Epithelial cell of proximal tubule (primary cell): ENCODE measurements around the gene ITGB2. TPM values are rescaled to one million over a fixed set of nuclear protein-coding genes. Genes with fewer than 3 reads are reported as not detected.

Experiments used
- DNase-seq: peaks from one replicate; pipeline ENCODE4 v3.0.0-alpha.2; 2011; ENCODE audit warnings: low read depth
- H3K4me3 ChIP-seq: 2 replicates; pipeline ENCODE4 v1.5.1; 2011; ENCODE audit warnings: low read depth, mild to moderate bottlenecking, low read length
- CTCF ChIP-seq: conservative IDR thresholded peaks from 2 replicates; pipeline ENCODE4 v1.5.1; 2012; ENCODE audit warnings: low read depth, mild to moderate bottlenecking, low read length
- total RNA-seq: library from RNA; depleted of rRNA; stranded (reverse); fragments of >200 nt; gene quantifications from 2 replicates; pipeline ENCODE4 v1.2.3, GENCODE V29; 2015

ITGB2 gene
- total RNA-seq, 1 donor from 2014 or later, result 3.0 TPM

GRCh38 chr21:44849616-44850130 is 71.0 kb downstream of the ITGB2 start:
- no peak for TF ChIP-seq CTCF
- no peak overlapping the region for H3K4me3 ChIP-seq
- no peak for DNase-seq

DNA sequence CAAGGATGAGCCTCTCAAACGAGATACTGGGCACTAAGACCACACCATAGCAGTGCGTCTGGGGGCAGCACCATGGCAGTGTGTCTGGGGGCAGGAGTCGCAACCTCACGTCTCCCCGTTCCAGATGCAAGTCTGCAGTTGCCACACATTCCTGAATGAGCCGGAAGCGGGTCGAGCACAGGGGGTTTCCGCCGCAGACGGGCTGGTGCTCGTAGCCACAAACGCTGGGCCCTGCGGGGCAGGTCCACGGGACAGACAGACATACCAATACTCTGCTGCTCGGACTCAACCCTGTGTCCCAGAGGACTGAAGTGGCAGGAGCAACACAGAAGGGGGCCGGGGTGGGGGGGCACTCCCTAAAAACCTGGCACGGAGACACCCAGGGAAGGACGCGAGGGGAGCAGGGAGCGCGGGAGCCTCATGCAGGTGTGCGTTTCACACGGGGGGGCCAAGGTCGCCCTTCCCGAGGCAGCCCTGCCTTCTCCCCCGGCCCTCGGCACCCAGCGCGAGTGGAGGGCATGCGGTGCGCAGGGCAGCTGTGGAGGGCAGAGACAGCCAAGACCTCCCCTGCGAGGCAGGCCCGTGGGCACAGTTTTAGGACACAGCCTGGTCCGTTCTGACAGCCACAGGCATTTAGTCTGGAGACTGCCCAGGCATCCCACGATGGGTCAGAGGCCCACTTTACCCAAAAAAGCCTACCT is 71.7 kb downstream of the ITGB2 start:
- DNase-seq, result no peak
- TF ChIP-seq CTCF, result no peak
- H3K4me3 ChIP-seq, result no peak overlapping the region

- TF ChIP-seq CTCF, result no peak
- no peak for DNase-seq
- H3K4me3 ChIP-seq, result no peak overlapping the region
Observed at GRCh38 chr21:44847261-44848056, 73.2 kb downstream of the ITGB2 start.

DNA sequence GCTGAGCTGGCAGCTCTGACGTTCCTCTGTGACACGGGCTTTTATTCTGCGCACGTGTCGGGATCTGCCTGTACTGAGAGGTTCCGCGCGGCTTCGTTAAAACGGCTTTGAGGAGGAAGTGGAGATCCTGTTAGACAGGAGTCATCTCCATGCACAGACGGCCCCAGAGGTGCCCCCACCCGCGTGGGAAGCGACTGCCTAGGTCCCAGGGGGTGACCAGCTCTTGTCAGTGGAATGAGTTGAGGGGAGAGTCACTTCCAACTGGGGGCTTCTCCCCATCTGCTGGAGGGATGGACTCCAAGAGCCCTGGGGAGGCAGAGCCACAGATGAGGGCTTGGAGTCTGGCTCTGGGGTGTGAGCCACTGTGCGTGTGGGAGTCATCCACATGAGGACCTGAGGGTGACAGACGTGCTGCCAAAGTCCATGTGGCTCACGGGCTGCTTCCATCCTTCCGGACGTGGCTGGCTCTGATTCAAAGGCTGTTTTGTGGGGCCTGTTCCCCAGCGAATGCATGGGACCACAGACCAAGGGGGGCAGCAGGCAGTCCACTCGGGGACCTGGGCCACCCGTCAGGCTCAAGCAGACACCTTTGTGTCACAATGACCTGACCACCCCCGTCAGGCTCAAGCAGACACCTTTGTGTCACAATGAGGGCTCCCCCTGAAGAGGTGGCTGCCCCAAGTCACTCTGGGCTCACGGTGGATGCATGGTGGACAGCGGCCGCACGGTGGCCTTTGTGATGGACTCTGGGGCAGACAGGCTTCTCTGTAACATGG is 74.0 kb downstream of the ITGB2 start:
- peak; percentile 10 for DNase-seq
- no peak overlapping the region for H3K4me3 ChIP-seq
- TF ChIP-seq CTCF, result no peak

DNA sequence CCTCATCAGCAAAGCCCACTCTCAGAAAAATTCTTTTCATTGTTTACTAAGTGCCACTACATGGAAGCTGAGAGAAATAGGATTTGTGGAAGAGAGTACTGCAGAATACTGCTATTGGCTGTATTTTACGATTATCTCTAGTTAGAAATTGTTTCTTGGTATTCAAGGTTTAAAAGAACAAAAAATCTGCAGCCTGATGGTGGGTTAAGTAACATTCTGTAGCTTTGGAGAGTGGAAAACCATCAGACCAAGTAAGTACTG is 74.5 kb downstream of the ITGB2 start:
- TF ChIP-seq CTCF, result no peak
- H3K4me3 ChIP-seq, result peak overlapping the region; percentile 46
- DNase-seq, result no peak

DNA sequence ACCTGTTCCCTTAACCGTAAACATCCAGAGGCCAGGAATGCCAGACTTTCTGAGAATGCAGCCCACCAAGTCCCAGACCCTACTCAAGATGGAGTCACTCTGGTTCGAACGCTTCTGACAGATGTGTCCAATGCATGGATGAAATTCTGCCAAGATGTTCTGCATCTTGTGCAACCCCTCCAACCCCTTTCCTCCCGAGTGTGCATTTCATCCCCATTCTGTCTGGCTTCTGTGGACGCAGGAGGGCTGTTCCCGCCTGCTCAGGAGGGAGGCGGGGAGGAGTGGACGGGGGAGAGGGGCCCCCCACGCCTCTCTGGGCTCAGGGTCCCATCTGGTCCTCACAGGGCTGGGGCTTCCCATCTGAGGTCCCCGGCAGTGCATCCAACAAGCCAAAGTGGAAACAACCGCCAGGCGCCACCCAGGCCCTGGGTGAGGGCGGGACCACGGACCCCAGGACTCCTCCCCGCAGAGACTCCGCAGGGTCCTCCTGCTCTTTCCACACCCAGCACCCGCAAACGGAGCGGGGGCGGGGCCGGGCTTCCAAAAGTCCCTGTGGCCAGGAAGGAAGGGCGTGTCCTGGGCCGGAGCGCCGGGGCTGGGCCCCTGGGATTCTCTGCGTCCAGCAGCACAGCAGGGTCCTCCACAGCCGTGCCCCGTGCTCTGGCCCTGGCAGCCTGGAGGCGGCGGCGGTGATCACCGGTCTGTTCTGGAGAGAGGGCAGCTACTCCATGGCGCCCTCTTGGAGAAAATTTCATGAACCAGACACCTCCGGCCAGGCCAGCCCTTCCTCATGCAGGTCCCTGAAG is 75.1 kb downstream of the ITGB2 start:
- H3K4me3 ChIP-seq, result peak overlapping the region; percentile 46
- DNase-seq, result no peak
- peak; percentile 51 for TF ChIP-seq CTCF
